ENCODE results near the gene ZP1.

Gene ZP1

GRCh38 chr11:60858236-60858635 lies 9.1 kb upstream of the ZP1 start:
- no peaks in the 10 kb centered on the region for H3K27me3 ChIP-seq (ENCODE audit: insufficient read depth, insufficient read length)
- no peak for DNase-seq (ENCODE audit: low read depth, low spot score)
- H3K9me3 ChIP-seq (ENCODE audit: insufficient read depth, low read length) = no peaks in the 10 kb centered on the region
- peaks cover 9% of the 10 kb centered on the region for H3K4me1 ChIP-seq (ENCODE audit: insufficient read depth, insufficient read length)
- TF ChIP-seq YY1 (IDR thresholded peaks at IDR 0.05; ENCODE audit: insufficient read depth, insufficient read length) = no peak
- TF ChIP-seq ZNF274 (IDR thresholded peaks at IDR 0.05; ENCODE audit: low read depth, low read length) = no peak
- TF ChIP-seq SUZ12 (IDR thresholded peaks at IDR 0.05; ENCODE audit: extremely low read depth, insufficient read depth, insufficient read length) = no peak
- H3K36me3 ChIP-seq (ENCODE audit: insufficient read depth, insufficient read length, low read length) = peaks cover 5% of the 10 kb centered on the region
- H3K9ac ChIP-seq (ENCODE audit: insufficient read length, low read depth) = no peak overlapping the region
- no peak overlapping the region for H3K4me3 ChIP-seq (ENCODE audit: insufficient read length, low read depth)

GRCh38 chr11:60858731-60859464 lies 8.4 kb upstream of the ZP1 start:
- H3K4me1 ChIP-seq (ENCODE audit: insufficient read depth, insufficient read length) = peaks cover 11% of the 10 kb centered on the region
- no peak overlapping the region for H3K4me3 ChIP-seq (ENCODE audit: insufficient read length, low read depth)
- H3K27me3 ChIP-seq (ENCODE audit: insufficient read depth, insufficient read length) = no peaks in the 10 kb centered on the region
- DNase-seq (ENCODE audit: low read depth, low spot score) = no peak
- no peaks in the 10 kb centered on the region for H3K9me3 ChIP-seq (ENCODE audit: insufficient read depth, low read length)
- peak overlapping the region; percentile 8 for H3K9ac ChIP-seq (ENCODE audit: insufficient read length, low read depth)
- H3K36me3 ChIP-seq (ENCODE audit: insufficient read depth, insufficient read length, low read length) = no peaks in the 10 kb centered on the region
- no peak for TF ChIP-seq SUZ12 (IDR thresholded peaks at IDR 0.05; ENCODE audit: extremely low read depth, insufficient read depth, insufficient read length)
- no peak for TF ChIP-seq ZNF274 (IDR thresholded peaks at IDR 0.05; ENCODE audit: low read depth, low read length)
- TF ChIP-seq YY1 (IDR thresholded peaks at IDR 0.05; ENCODE audit: insufficient read depth, insufficient read length) = no peak

- Histone ChIP-seq H3K9ac (ENCODE audit: insufficient read length, low read depth) (no peak overlapping the region), H3K4me1 (ENCODE audit: insufficient read depth, insufficient read length) (peaks cover 11% of the 10 kb centered on the region), H3K9me3 (ENCODE audit: insufficient read depth, low read length) (no peaks in the 10 kb centered on the region), H3K4me3 (ENCODE audit: insufficient read length, low read depth) (no peak overlapping the region), H3K27me3 (ENCODE audit: insufficient read depth, insufficient read length) (no peaks in the 10 kb centered on the region), H3K36me3 (ENCODE audit: insufficient read depth, insufficient read length, low read length) (no peaks in the 10 kb centered on the region)
- no peak for DNase-seq (ENCODE audit: low read depth, low spot score)
- TF ChIP-seq SUZ12 (IDR thresholded peaks at IDR 0.05; ENCODE audit: extremely low read depth, insufficient read depth, insufficient read length) (no peak), ZNF274 (IDR thresholded peaks at IDR 0.05; ENCODE audit: low read depth, low read length) (no peak), YY1 (IDR thresholded peaks at IDR 0.05; ENCODE audit: insufficient read depth, insufficient read length) (no peak)
Observed at GRCh38 chr11:60859616-60860250, 7.6 kb upstream of the ZP1 start.

GRCh38 chr11:60860943-60861342 lies 6.4 kb upstream of the ZP1 start:
- H3K9ac ChIP-seq (ENCODE audit: insufficient read length, low read depth) = no peak overlapping the region
- TF ChIP-seq YY1 (IDR thresholded peaks at IDR 0.05; ENCODE audit: insufficient read depth, insufficient read length) (no peak), SUZ12 (IDR thresholded peaks at IDR 0.05; ENCODE audit: extremely low read depth, insufficient read depth, insufficient read length) (no peak), ZNF274 (IDR thresholded peaks at IDR 0.05; ENCODE audit: low read depth, low read length) (no peak)
- no peaks in the 10 kb centered on the region for H3K27me3 ChIP-seq (ENCODE audit: insufficient read depth, insufficient read length)
- no peak for DNase-seq (ENCODE audit: low read depth, low spot score)
- no peaks in the 10 kb centered on the region for H3K9me3 ChIP-seq (ENCODE audit: insufficient read depth, low read length)
- no peak overlapping the region for H3K4me3 ChIP-seq (ENCODE audit: insufficient read length, low read depth)
- no peaks in the 10 kb centered on the region for H3K36me3 ChIP-seq (ENCODE audit: insufficient read depth, insufficient read length, low read length)
- peaks cover 11% of the 10 kb centered on the region for H3K4me1 ChIP-seq (ENCODE audit: insufficient read depth, insufficient read length)

GRCh38 chr11:60862171-60862570 lies 5.2 kb upstream of the ZP1 start:
- Histone ChIP-seq H3K4me1 (ENCODE audit: insufficient read depth, insufficient read length) (peaks cover 12% of the 10 kb centered on the region), H3K9me3 (ENCODE audit: insufficient read depth, low read length) (no peaks in the 10 kb centered on the region), H3K9ac (ENCODE audit: insufficient read length, low read depth) (no peak overlapping the region), H3K27me3 (ENCODE audit: insufficient read depth, insufficient read length) (no peaks in the 10 kb centered on the region), H3K4me3 (ENCODE audit: insufficient read length, low read depth) (no peak overlapping the region), H3K36me3 (ENCODE audit: insufficient read depth, insufficient read length, low read length) (no peaks in the 10 kb centered on the region)
- DNase-seq (ENCODE audit: low read depth, low spot score) = no peak
- no peak for TF ChIP-seq YY1 (IDR thresholded peaks at IDR 0.05; ENCODE audit: insufficient read depth, insufficient read length)
- no peak for TF ChIP-seq SUZ12 (IDR thresholded peaks at IDR 0.05; ENCODE audit: extremely low read depth, insufficient read depth, insufficient read length)
- no peak for TF ChIP-seq ZNF274 (IDR thresholded peaks at IDR 0.05; ENCODE audit: low read depth, low read length)

GRCh38 chr11:60863550-60864521 lies 3.5 kb upstream of the ZP1 start:
- TF ChIP-seq ZNF274 (IDR thresholded peaks at IDR 0.05; ENCODE audit: low read depth, low read length) = no peak
- no peak for TF ChIP-seq SUZ12 (IDR thresholded peaks at IDR 0.05; ENCODE audit: extremely low read depth, insufficient read depth, insufficient read length)
- no peak for TF ChIP-seq YY1 (IDR thresholded peaks at IDR 0.05; ENCODE audit: insufficient read depth, insufficient read length)
- no peak overlapping the region for H3K4me3 ChIP-seq (ENCODE audit: insufficient read length, low read depth)
- DNase-seq (ENCODE audit: low read depth, low spot score) = no peak
- H3K9me3 ChIP-seq (ENCODE audit: insufficient read depth, low read length) = no peaks in the 10 kb centered on the region
- H3K4me1 ChIP-seq (ENCODE audit: insufficient read depth, insufficient read length) = peaks cover 9% of the 10 kb centered on the region
- H3K36me3 ChIP-seq (ENCODE audit: insufficient read depth, insufficient read length, low read length) = no peaks in the 10 kb centered on the region
- H3K9ac ChIP-seq (ENCODE audit: insufficient read length, low read depth) = no peak overlapping the region
- no peaks in the 10 kb centered on the region for H3K27me3 ChIP-seq (ENCODE audit: insufficient read depth, insufficient read length)
